Skeletal muscle satellite cell (primary cell): ENCODE results near the gene S100Z.
"Not testable (repeated sequence)": the region's sequence is repeated elsewhere in the genome, so short reads cannot be mapped to it uniquely, and the experiment has no call there.

Experiments
- H3K27me3 ChIP-seq: 2 replicates; pipeline ENCODE4 v1.7.0; 2013; ENCODE audit warnings: low read length; ENCODE audit not compliant: control insufficient read depth, insufficient read depth
- H3K36me3 ChIP-seq: 2 replicates; pipeline ENCODE4 v1.7.0; 2013; ENCODE audit warnings: mild to moderate bottlenecking, control low read depth, low read length; ENCODE audit not compliant: insufficient read depth
- H3K4me1 ChIP-seq: 2 replicates; pipeline ENCODE4 v1.7.0; 2013; ENCODE audit warnings: low read length; ENCODE audit not compliant: control insufficient read depth, insufficient read depth
- H3K4me2 ChIP-seq: 2 replicates; pipeline ENCODE4 v1.7.0; 2013; ENCODE audit warnings: mild to moderate bottlenecking, low read length
- H3K4me3 ChIP-seq: 2 replicates; pipeline ENCODE4 v1.7.0; 2013; ENCODE audit warnings: low read length
- H3K9ac ChIP-seq: 2 replicates; pipeline ENCODE4 v1.7.0; 2013; ENCODE audit warnings: mild to moderate bottlenecking, low read depth, low read length, moderate library complexity
- H3K9me3 ChIP-seq: replicated peaks from 2 replicates; pipeline ENCODE4 v1.7.0; 2013; ENCODE audit warnings: mild to moderate bottlenecking, control low read depth, low read length

S100Z gene

GRCh38 chr5:76812209-76812608 lies 37.6 kb upstream of the S100Z start:
- H3K9me3 ChIP-seq, H3K4me2 ChIP-seq, H3K36me3 ChIP-seq, H3K27me3 ChIP-seq, H3K9ac ChIP-seq, H3K4me3 ChIP-seq: not testable (repeated sequence)
- peaks cover 14% of the 10 kb centered on the region for H3K4me1 ChIP-seq

- Histone ChIP-seq H3K9me3 (no peaks in the 10 kb centered on the region), H3K4me3 (no peak overlapping the region), H3K4me1 (peaks cover 13% of the 10 kb centered on the region), H3K36me3 (no peaks in the 10 kb centered on the region), H3K27me3 (peaks cover 9% of the 10 kb centered on the region), H3K4me2 (no peak overlapping the region), H3K9ac (no peak overlapping the region)
Observed at GRCh38 chr5:76813982-76814562, 35.7 kb upstream of the S100Z start.

GRCh38 chr5:76816110-76816831 lies 33.5 kb upstream of the S100Z start:
- H3K4me1 ChIP-seq = peaks cover 30% of the 10 kb centered on the region
- no peak overlapping the region for H3K4me3 ChIP-seq
- H3K4me2 ChIP-seq = no peak overlapping the region
- H3K36me3 ChIP-seq = no peaks in the 10 kb centered on the region
- no peak overlapping the region for H3K9ac ChIP-seq
- no peaks in the 10 kb centered on the region for H3K9me3 ChIP-seq
- peaks cover 13% of the 10 kb centered on the region for H3K27me3 ChIP-seq

- H3K9me3 ChIP-seq = no peaks in the 10 kb centered on the region
- peak within 1 kb of the TSS; percentile 89 for H3K4me2 ChIP-seq
- H3K9ac ChIP-seq = peak within 1 kb of the TSS; percentile 55
- H3K4me3 ChIP-seq = peak within 1 kb of the TSS; percentile 72
- H3K36me3 ChIP-seq = no peaks in the 10 kb centered on the region
- peaks cover 13% of the 10 kb centered on the region for H3K27me3 ChIP-seq
- H3K4me1 ChIP-seq = peaks cover 27% of the 10 kb centered on the region
Observed at GRCh38 chr5:76818844-76819831, 30.7 kb upstream of the S100Z start, which contains the start of gene F2RL1. Gene F2RL1 (plus strand): TSS chr5:76819030. CDS start chr5:76819183, 153 bp downstream.

GRCh38 chr5:76819851-76820525 lies 29.8 kb upstream of the S100Z start:
- Histone ChIP-seq H3K36me3 (no peaks in the 10 kb centered on the region), H3K27me3 (peaks cover 13% of the 10 kb centered on the region), H3K4me3 (peak overlapping the region; percentile 72), H3K9me3 (no peaks in the 10 kb centered on the region), H3K4me1 (peaks cover 26% of the 10 kb centered on the region), H3K9ac (peak overlapping the region; percentile 55), H3K4me2 (peak overlapping the region; percentile 89)

GRCh38 chr5:76820526-76820890 lies 29.3 kb upstream of the S100Z start:
- H3K9ac ChIP-seq = no peak overlapping the region
- peaks cover 26% of the 10 kb centered on the region for H3K4me1 ChIP-seq
- peak overlapping the region; percentile 89 for H3K4me2 ChIP-seq
- H3K4me3 ChIP-seq = no peak overlapping the region
- H3K27me3 ChIP-seq = peaks cover 13% of the 10 kb centered on the region
- no peaks in the 10 kb centered on the region for H3K9me3 ChIP-seq
- H3K36me3 ChIP-seq = no peaks in the 10 kb centered on the region

- peaks cover 13% of the 10 kb centered on the region for H3K27me3 ChIP-seq
- H3K9me3 ChIP-seq = no peaks in the 10 kb centered on the region
- H3K36me3 ChIP-seq = no peaks in the 10 kb centered on the region
- H3K4me2 ChIP-seq = no peak overlapping the region
- H3K4me3 ChIP-seq = no peak overlapping the region
- peaks cover 26% of the 10 kb centered on the region for H3K4me1 ChIP-seq
- H3K9ac ChIP-seq = no peak overlapping the region
Observed at GRCh38 chr5:76821136-76821535, 28.7 kb upstream of the S100Z start.

GRCh38 chr5:76822105-76822731 lies 27.6 kb upstream of the S100Z start:
- H3K4me1 ChIP-seq = peaks cover 26% of the 10 kb centered on the region
- H3K9ac ChIP-seq, H3K36me3 ChIP-seq: not testable (repeated sequence)

GRCh38 chr5:76826416-76826815 lies 23.4 kb upstream of the S100Z start:
- H3K9ac ChIP-seq, H3K36me3 ChIP-seq, H3K4me1 ChIP-seq, H3K27me3 ChIP-seq, H3K4me3 ChIP-seq, H3K4me2 ChIP-seq, H3K9me3 ChIP-seq: not testable (repeated sequence)

More at GRCh38 chr5:76822105-76822731, 27.6 kb upstream of the S100Z start:
- H3K4me3 ChIP-seq, H3K9me3 ChIP-seq, H3K4me2 ChIP-seq: not testable (repeated sequence)
- H3K27me3 ChIP-seq = peaks cover 13% of the 10 kb centered on the region

GRCh38 chr5:76831110-76831452 lies 18.7 kb upstream of the S100Z start:
- Histone ChIP-seq H3K36me3 (no peaks in the 10 kb centered on the region), H3K9ac (no peak overlapping the region), H3K4me2 (no peak overlapping the region), H3K27me3 (no peaks in the 10 kb centered on the region), H3K4me3 (no peak overlapping the region), H3K9me3 (no peaks in the 10 kb centered on the region), H3K4me1 (peaks cover 8% of the 10 kb centered on the region)

- Histone ChIP-seq H3K4me1 (peaks cover 21% of the 10 kb centered on the region), H3K9me3 (no peaks in the 10 kb centered on the region), H3K27me3 (no peaks in the 10 kb centered on the region)
Observed at GRCh38 chr5:76836181-76836580, 13.6 kb upstream of the S100Z start.

More at GRCh38 chr5:76836181-76836580, 13.6 kb upstream of the S100Z start:
- Histone ChIP-seq H3K4me2 (no peak overlapping the region), H3K9ac (no peak overlapping the region), H3K4me3 (no peak overlapping the region), H3K36me3 (no peaks in the 10 kb centered on the region)
